NCI-H1930 (cell line): ENCODE data around the gene CTSW.

ENCODE experiments used
- DNase-seq, 2 experiments: peaks; one replicate each; lab custom pipeline; 2025; lab: John Stamatoyannopoulos, UW

The CTSW gene

DNA sequence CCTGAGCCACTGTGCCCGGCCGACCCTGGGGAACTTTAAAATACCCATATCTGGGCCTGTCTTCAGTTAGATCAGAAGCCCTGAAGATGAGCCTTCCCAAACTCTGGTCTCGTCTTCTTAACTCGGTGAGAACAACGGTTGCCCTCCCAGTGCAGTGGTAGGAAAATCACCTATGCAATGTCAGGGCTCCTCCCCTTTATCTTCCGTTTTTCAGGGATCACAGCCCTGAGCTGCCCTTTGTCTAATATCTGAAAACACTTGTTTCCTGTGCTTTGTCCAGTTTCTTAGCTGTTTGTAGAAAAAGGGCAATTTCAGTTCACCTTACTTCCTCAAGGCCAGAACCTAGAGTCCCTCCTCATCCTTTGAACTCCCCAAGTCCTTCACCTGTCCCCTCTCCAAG is 49.0 kb downstream of the CTSW start:
- DNase-seq = no peak

- DNase-seq = no peak
Measured at GRCh38 chr11:65931773-65932557, 52.3 kb downstream of the CTSW start.

DNA sequence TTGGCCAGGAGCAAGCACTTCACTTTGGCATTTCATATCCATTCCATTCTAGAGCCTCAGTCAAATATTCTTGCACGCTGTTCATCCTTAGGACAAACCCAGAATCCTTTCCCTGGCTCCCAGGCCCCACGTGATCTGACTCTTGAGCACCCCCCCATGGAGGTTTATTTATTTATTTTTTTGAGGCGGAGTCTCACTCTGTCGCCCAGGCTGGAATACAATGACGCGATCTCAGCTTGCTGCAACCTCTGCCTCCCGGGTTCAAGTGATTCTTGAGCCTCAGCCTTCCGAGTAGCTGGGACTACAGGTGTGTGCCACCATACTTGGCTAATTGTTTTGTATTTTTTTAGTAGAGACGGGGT is 52.9 kb downstream of the CTSW start:
- peak in 1 of 2 experiments; percentile 6 for DNase-seq
